ENCODE results near the gene AMPD3.
A peak's percentile ranks its signal among the peaks of the same experiment; 100 is the strongest.

DNA sequence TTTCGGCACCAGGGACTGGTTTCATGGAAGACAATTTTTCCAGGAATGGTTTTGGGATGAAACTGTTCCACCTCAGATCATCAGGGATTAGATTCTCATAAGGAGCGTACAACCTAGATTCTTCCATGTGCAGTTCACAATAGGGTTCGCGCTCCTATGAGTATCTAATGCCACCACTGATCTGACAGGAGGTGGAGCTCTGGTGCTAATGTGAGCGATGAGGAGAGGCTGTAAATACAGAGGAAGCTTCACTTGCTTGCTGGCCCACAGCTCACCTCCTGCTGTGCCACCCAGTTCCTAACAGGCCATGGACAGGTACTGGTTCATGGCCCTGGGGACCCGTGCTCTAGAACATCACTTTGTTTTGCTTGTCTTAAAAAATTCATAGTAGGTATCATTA, 41.8 kb upstream of the AMPD3 start:
- TF ChIP-seq, protein P1, sequence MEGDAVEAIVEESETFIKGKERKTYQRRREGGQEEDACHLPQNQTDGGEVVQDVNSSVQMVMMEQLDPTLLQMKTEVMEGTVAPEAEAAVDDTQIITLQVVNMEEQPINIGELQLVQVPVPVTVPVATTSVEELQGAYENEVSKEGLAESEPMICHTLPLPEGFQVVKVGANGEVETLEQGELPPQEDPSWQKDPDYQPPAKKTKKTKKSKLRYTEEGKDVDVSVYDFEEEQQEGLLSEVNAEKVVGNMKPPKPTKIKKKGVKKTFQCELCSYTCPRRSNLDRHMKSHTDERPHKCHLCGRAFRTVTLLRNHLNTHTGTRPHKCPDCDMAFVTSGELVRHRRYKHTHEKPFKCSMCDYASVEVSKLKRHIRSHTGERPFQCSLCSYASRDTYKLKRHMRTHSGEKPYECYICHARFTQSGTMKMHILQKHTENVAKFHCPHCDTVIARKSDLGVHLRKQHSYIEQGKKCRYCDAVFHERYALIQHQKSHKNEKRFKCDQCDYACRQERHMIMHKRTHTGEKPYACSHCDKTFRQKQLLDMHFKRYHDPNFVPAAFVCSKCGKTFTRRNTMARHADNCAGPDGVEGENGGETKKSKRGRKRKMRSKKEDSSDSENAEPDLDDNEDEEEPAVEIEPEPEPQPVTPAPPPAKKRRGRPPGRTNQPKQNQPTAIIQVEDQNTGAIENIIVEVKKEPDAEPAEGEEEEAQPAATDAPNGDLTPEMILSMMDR (IDR thresholded peaks at IDR 0.05), result peak in 2 of 4 experiments; percentile 27 to 46
- TF ChIP-seq POLR2A (IDR thresholded peaks at IDR 0.05) (no peak), POLR2AphosphoS5 (IDR thresholded peaks at IDR 0.05) (no peak)
